Omental fat pad (tissue), 4 donors: ENCODE measurements around the gene ZDHHC19. TPM values are rescaled to one million over a fixed set of nuclear protein-coding genes. Genes with fewer than 3 reads are reported as not detected.
A peak's percentile ranks its signal among the peaks of the same experiment; 100 is the strongest.

Experiments used
- ATAC-seq: fragments of 150-250 bp; one replicate; pipeline ENCODE4 v1.9.1; 2016; ENCODE audit warnings: mild to moderate bottlenecking, moderate library complexity; ENCODE audit not compliant: low FRiP score
- DNase-seq: peaks from one replicate; pipeline ENCODE4 v3.0.0-alpha.2; 2019; ENCODE audit warnings: low spot score
- CTCF ChIP-seq, 3 donors: fragments of 450-650 bp; IDR thresholded peaks; one replicate each; pipeline ENCODE4 v1.5.1; 2016 to 2017; ENCODE audit warnings: antibody characterized with exemption in 3 of 3, mild to moderate bottlenecking in 3 of 3, moderate library complexity in 2 of 3
- total RNA-seq, 4 donors: library from RNA; depleted of rRNA; stranded (reverse); fragments of >200 nt; gene quantifications; one replicate each; pipeline ENCODE4 v1.1.0, GENCODE V29; 2016

Gene ZDHHC19
- total RNA-seq, 4 donors from 2014 or later = not detected

GRCh38 chr3:196232882-196233251 lies 21.7 kb upstream of the ZDHHC19 start:
- DNase-seq (no peak), ATAC-seq (no peak)
- TF ChIP-seq CTCF (IDR thresholded peaks at IDR 0.05) = no peak

GRCh38 chr3:196232154-196232881 lies 21.1 kb upstream of the ZDHHC19 start:
- DNase-seq (no peak), ATAC-seq (no peak)
- no peak for TF ChIP-seq CTCF (IDR thresholded peaks at IDR 0.05)

GRCh38 chr3:196227629-196228493 lies 16.7 kb upstream of the ZDHHC19 start:
- DNase-seq (no peak), ATAC-seq (peak; percentile 18)
- TF ChIP-seq CTCF (IDR thresholded peaks at IDR 0.05) = no peak

- TF ChIP-seq CTCF (IDR thresholded peaks at IDR 0.05) = no peak
- DNase-seq (no peak), ATAC-seq (peak; percentile 25)
Observed at GRCh38 chr3:196227121-196227561, 15.9 kb upstream of the ZDHHC19 start.

- no peak for DNase-seq
Observed at GRCh38 chr3:196225763-196226364, 14.7 kb upstream of the ZDHHC19 start.

GRCh38 chr3:196225086-196225485 lies 13.9 kb upstream of the ZDHHC19 start:
- DNase-seq (no peak), ATAC-seq (no peak)
- no peak for TF ChIP-seq CTCF (IDR thresholded peaks at IDR 0.05)

More at GRCh38 chr3:196225763-196226364, 14.7 kb upstream of the ZDHHC19 start:
- ATAC-seq = no peak
- no peak for TF ChIP-seq CTCF (IDR thresholded peaks at IDR 0.05)
